Calu3 (cell line): Measurements from ENCODE around the gene LGR6. TPM values are rescaled to one million over a fixed set of nuclear protein-coding genes. Genes with fewer than 3 reads are reported as not detected.

Source experiments
- BruUV-seq: library from RNA; stranded (reverse); fragments of 400-500 nt; replicated peaks from 2 replicates; lab custom pipeline; 2021; lab: Mats Ljungman, UMichigan
- CTCF ChIA-PET: fragments of 300-600 bp; sonication (Branson Sonifier 250); formaldehyde crosslinking; loops from one replicate; lab custom pipeline; 2022; ENCODE audit warnings: antibody characterized with exemption; lab: Charles Lee
- DNase-seq: peaks from one replicate; pipeline ENCODE4 v3.0.0; 2022
- H3K27ac Mint-ChIP-seq: one replicate; pipeline ENCODE4 v1.8.0; 2022; ENCODE audit warnings: mixed read lengths; ENCODE audit not compliant: unreplicated experiment
- H3K27me3 Mint-ChIP-seq: one replicate; pipeline ENCODE4 v1.8.0; 2022; ENCODE audit warnings: mixed read lengths; ENCODE audit not compliant: unreplicated experiment
- H3K36me3 Mint-ChIP-seq: one replicate; pipeline ENCODE4 v1.8.0; 2022; ENCODE audit warnings: mild to moderate bottlenecking, moderate library complexity, mixed read lengths; ENCODE audit not compliant: insufficient read depth, unreplicated experiment
- H3K4me1 Mint-ChIP-seq: one replicate; pipeline ENCODE4 v1.8.0; 2022; ENCODE audit warnings: mild to moderate bottlenecking, low read depth, mixed read lengths; ENCODE audit not compliant: unreplicated experiment
- H3K4me3 Mint-ChIP-seq: one replicate; pipeline ENCODE4 v1.8.0; 2022; ENCODE audit warnings: mild to moderate bottlenecking, low read depth, moderate library complexity, mixed read lengths; ENCODE audit not compliant: unreplicated experiment
- H3K9me3 Mint-ChIP-seq: one replicate; pipeline ENCODE4 v1.8.0; 2022; ENCODE audit warnings: low read depth, mixed read lengths; ENCODE audit not compliant: unreplicated experiment
- intact Hi-C: fragments of 100-400 bp; cut with micrococcal nuclease; formaldehyde crosslinking; loops from one replicate; pipeline ENCODE4 v1.10.0; 2022; ENCODE audit not compliant: unreplicated experiment
- total RNA-seq: library from RNA; stranded (reverse); gene quantifications from 2 replicates; pipeline ENCODE4 v1.2.3, GENCODE V29; 2022
- TF ChIP-seq, protein P1 (sequence below): fragments of 200-600 bp; IDR thresholded peaks from one replicate; pipeline ENCODE4 v1.8.0; 2022; ENCODE audit warnings: antibody characterized with exemption; ENCODE audit not compliant: unreplicated experiment

LGR6 gene
- total RNA-seq, 1 experiment from 2014 or later: not detected

GRCh38 chr1:202199040-202199889 is 5.7 kb downstream of the LGR6 start:
- Mint-ChIP-seq H3K36me3 (peaks cover 4% of the 10 kb centered on the region), H3K4me1 (peaks cover 37% of the 10 kb centered on the region), H3K27me3 (peaks cover 47% of the 10 kb centered on the region), H3K4me3 (no peak overlapping the region), H3K27ac (no peak overlapping the region), H3K9me3 (no peaks in the 10 kb centered on the region)
- no TSS peak for BruUV-seq
- intact Hi-C loops: no loop called here
- CTCF ChIA-PET: interaction anchor here (1.5 to 2.1 kb wide), 2 partner anchors 10 to 39 kb away, joined by 6 to 14 read pairs; no protein-coding TSS in a partner anchor
- TF ChIP-seq, protein P1, sequence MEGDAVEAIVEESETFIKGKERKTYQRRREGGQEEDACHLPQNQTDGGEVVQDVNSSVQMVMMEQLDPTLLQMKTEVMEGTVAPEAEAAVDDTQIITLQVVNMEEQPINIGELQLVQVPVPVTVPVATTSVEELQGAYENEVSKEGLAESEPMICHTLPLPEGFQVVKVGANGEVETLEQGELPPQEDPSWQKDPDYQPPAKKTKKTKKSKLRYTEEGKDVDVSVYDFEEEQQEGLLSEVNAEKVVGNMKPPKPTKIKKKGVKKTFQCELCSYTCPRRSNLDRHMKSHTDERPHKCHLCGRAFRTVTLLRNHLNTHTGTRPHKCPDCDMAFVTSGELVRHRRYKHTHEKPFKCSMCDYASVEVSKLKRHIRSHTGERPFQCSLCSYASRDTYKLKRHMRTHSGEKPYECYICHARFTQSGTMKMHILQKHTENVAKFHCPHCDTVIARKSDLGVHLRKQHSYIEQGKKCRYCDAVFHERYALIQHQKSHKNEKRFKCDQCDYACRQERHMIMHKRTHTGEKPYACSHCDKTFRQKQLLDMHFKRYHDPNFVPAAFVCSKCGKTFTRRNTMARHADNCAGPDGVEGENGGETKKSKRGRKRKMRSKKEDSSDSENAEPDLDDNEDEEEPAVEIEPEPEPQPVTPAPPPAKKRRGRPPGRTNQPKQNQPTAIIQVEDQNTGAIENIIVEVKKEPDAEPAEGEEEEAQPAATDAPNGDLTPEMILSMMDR: no peak
- peak; percentile 50 for DNase-seq

DNA sequence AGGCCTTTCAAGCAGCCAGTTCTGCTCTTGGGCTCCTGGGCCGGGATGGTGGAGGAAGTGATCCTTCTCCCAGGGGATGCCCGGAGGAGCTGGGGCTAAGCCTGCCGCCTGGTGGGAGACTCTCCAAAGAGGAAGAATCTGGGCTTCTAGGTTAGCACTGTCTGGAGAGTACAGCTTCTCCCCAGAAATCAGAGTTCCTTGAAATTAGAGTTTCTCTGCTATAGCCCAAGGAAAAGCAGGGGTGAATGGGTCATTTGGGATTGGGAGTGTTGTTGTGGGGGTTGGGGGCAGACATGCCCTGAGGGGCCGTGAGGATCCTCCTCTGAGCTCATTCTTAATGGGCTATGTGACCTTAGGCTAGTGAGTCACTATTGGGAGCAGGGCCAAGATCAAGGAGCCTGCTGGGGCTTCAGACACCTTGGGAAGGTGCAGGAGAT is 6.5 kb downstream of the LGR6 start:
- peaks cover 37% of the 10 kb centered on the region for H3K4me1 Mint-ChIP-seq
- peak; percentile 63 for DNase-seq
- H3K27ac Mint-ChIP-seq: peak overlapping the region; percentile 34
- H3K36me3 Mint-ChIP-seq: peaks cover 4% of the 10 kb centered on the region
- BruUV-seq: no TSS peak
- CTCF ChIA-PET: interaction anchor here (1.5 to 2.1 kb wide), 2 partner anchors 11 to 38 kb away, joined by 6 to 14 read pairs; no protein-coding TSS in a partner anchor
- TF ChIP-seq, protein P1: no peak
- no peak overlapping the region for H3K4me3 Mint-ChIP-seq
- peaks cover 39% of the 10 kb centered on the region for H3K27me3 Mint-ChIP-seq
- intact Hi-C loops: no loop called here
- H3K9me3 Mint-ChIP-seq: no peaks in the 10 kb centered on the region

DNA sequence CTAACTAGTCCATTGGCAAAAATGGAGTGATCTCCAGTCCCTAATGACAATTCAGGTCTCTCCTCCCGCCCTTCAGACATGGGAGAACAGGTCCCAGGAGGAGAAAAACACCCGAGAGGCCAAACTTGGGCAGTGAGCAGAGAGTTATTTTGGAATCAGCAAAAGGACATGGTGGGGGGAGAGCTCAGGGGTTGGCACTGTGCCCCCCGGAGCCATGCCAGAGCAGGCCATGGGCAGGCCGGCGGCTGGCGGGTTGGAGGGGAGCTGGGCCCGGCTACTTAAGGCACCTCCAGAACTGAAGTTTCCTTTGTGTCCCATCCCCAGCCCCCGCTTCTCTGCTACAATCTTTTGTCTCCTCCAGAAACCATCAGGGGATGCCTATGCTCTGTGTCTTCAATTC is 7.1 kb downstream of the LGR6 start:
- Mint-ChIP-seq H3K36me3 (peaks cover 4% of the 10 kb centered on the region), H3K9me3 (no peaks in the 10 kb centered on the region), H3K27ac (no peak overlapping the region), H3K27me3 (peaks cover 33% of the 10 kb centered on the region), H3K4me3 (no peak overlapping the region), H3K4me1 (peaks cover 37% of the 10 kb centered on the region)
- BruUV-seq: no TSS peak
- TF ChIP-seq, protein P1: no peak
- intact Hi-C loops: no loop called here
- no peak for DNase-seq
- CTCF ChIA-PET: interaction anchor here (0.9 to 2.1 kb wide), 4 partner anchors 11 to 38 kb away, joined by 3 to 14 read pairs (median 5); no protein-coding TSS in a partner anchor

- peaks cover 4% of the 10 kb centered on the region for H3K36me3 Mint-ChIP-seq
- CTCF ChIA-PET: interaction anchor here (0.9 kb wide), 2 partner anchors 14 to 21 kb away, joined by 3 to 4 read pairs; no protein-coding TSS in a partner anchor
- peaks cover 37% of the 10 kb centered on the region for H3K4me1 Mint-ChIP-seq
- DNase-seq: no peak
- peaks cover 27% of the 10 kb centered on the region for H3K27me3 Mint-ChIP-seq
- H3K9me3 Mint-ChIP-seq: no peaks in the 10 kb centered on the region
- intact Hi-C loops: no loop called here
- BruUV-seq: no TSS peak
- TF ChIP-seq, protein P1: no peak
- no peak overlapping the region for H3K4me3 Mint-ChIP-seq
- no peak overlapping the region for H3K27ac Mint-ChIP-seq
Observed at GRCh38 chr1:202201266-202201665, 7.7 kb downstream of the LGR6 start.
